IMR-90 (cell line): Measurements from ENCODE around the gene GUCY2F. TPM values are rescaled to one million over a fixed set of nuclear protein-coding genes. Genes with fewer than 3 reads are reported as not detected.

Source experiments
- ATAC-seq: fragments of 200-7000 bp; cut with Tn5 transposase; 2 replicates; pipeline ENCODE4 v1.9.1; 2020; ENCODE audit warnings: low read depth, mild to moderate bottlenecking, moderate library complexity
- BruUV-seq: library from RNA; stranded (reverse); fragments of 400-500 nt; replicated peaks from 2 replicates; lab custom pipeline; 2021; lab: Mats Ljungman, UMichigan
- CTCF ChIA-PET: fragments of 300-600 bp; formaldehyde crosslinking; extraction: SDS; loops from one replicate; lab custom pipeline; 2021; ENCODE audit warnings: antibody characterized with exemption; lab: Yijun Ruan, JAX
- POLR2A ChIA-PET: fragments of 300-600 bp; sonication (Branson Sonifier 250); formaldehyde crosslinking; loops from one replicate; lab custom pipeline; 2022; ENCODE audit warnings: antibody characterized with exemption; ENCODE audit not compliant: unreplicated experiment; lab: Charles Lee
- DNase-seq: peaks from one replicate; pipeline ENCODE4 v3.0.0; 2013
- H2AFZ ChIP-seq: replicated peaks from 2 replicates; pipeline ENCODE3; 2013; ENCODE audit warnings: low read length, mild to moderate bottlenecking; ENCODE audit not compliant: poor library complexity
- H2AK5ac ChIP-seq: 2 replicates; pipeline ENCODE4 v1.6.1; 2013; ENCODE audit warnings: low read depth, low read length, inconsistent platforms
- H2AK9ac ChIP-seq: replicated peaks from 2 replicates; pipeline ENCODE3; 2013; ENCODE audit warnings: mild to moderate bottlenecking, low read depth, low read length, moderate library complexity; ENCODE audit not compliant: poor library complexity
- H2BK120ac ChIP-seq: 2 replicates; pipeline ENCODE4 v1.6.1; 2013; ENCODE audit warnings: low read depth, low read length, inconsistent platforms
- H2BK15ac ChIP-seq: 3 replicates; pipeline ENCODE4 v1.6.1; 2013; ENCODE audit warnings: low read depth, low read length, inconsistent platforms
- H2BK20ac ChIP-seq: 2 replicates; pipeline ENCODE4 v1.6.1; 2013; ENCODE audit warnings: low read depth, mild to moderate bottlenecking, inconsistent platforms, low read length, moderate library complexity
- H2BK5ac ChIP-seq: 2 replicates; pipeline ENCODE4 v1.6.1; 2013; ENCODE audit warnings: mild to moderate bottlenecking, low read depth, low read length, inconsistent platforms; ENCODE audit not compliant: poor library complexity, severe bottlenecking
- H3K14ac ChIP-seq: replicated peaks from 2 replicates; pipeline ENCODE4 v1.6.1; 2013; ENCODE audit warnings: low read depth, low read length, inconsistent platforms
- H3K18ac ChIP-seq: 2 replicates; pipeline ENCODE4 v1.6.1; 2013; ENCODE audit warnings: low read depth, low read length, control low read depth
- H3K23ac ChIP-seq: 2 replicates; pipeline ENCODE4 v1.6.1; 2013; ENCODE audit warnings: low read depth, low read length, inconsistent platforms
- H3K27ac ChIP-seq: 2 replicates; pipeline ENCODE4 v1.5.1; 2013; ENCODE audit warnings: mild to moderate bottlenecking, control low read depth, low read length; ENCODE audit not compliant: insufficient read depth
- H3K27me3 ChIP-seq: 2 replicates; pipeline ENCODE4 v1.6.1; 2013; ENCODE audit warnings: low read length; ENCODE audit not compliant: control insufficient read depth, insufficient read depth
- H3K36me3 ChIP-seq: 2 replicates; pipeline ENCODE4 v1.6.1; 2013; ENCODE audit warnings: low read length, mixed read lengths; ENCODE audit not compliant: control insufficient read depth, insufficient read depth
- H3K4ac ChIP-seq: 2 replicates; pipeline ENCODE4 v1.6.1; 2013; ENCODE audit warnings: low read depth, low read length, inconsistent platforms
- H3K4me1 ChIP-seq: 2 replicates; pipeline ENCODE4 v1.6.1; 2013; ENCODE audit warnings: low read length, mixed read lengths; ENCODE audit not compliant: control insufficient read depth, insufficient read depth
- H3K4me2 ChIP-seq: 2 replicates; pipeline ENCODE4 v1.6.1; 2013; ENCODE audit warnings: low read depth, mild to moderate bottlenecking, control low read depth, low read length, moderate library complexity
- H3K4me3 ChIP-seq: 2 replicates; pipeline ENCODE4 v1.5.1; 2013; ENCODE audit warnings: low read depth, mild to moderate bottlenecking, control low read depth, low read length, moderate library complexity; ENCODE audit not compliant: insufficient read depth
- H3K56ac ChIP-seq: 2 replicates; pipeline ENCODE4 v1.6.1; 2013; ENCODE audit warnings: low read length, inconsistent platforms; ENCODE audit not compliant: insufficient read depth; ENCODE audit errors: extremely low read depth
- H3K79me1 ChIP-seq, 2 experiments: 2 replicates each; pipeline ENCODE4 v1.6.1; 2013; ENCODE audit warnings: low read length in 2 of 2, inconsistent platforms in 1 of 2, low read depth in 1 of 2
- H3K9ac ChIP-seq: 2 replicates; pipeline ENCODE4 v1.6.1; 2013; ENCODE audit warnings: low read depth, low read length, control low read depth
- H3K9me1 ChIP-seq: 2 replicates; pipeline ENCODE4 v1.6.1; 2013; ENCODE audit warnings: low read length, inconsistent platforms; ENCODE audit not compliant: insufficient read depth
- H3K9me3 ChIP-seq: 2 replicates; pipeline ENCODE4 v1.6.1; 2013; ENCODE audit warnings: low read length; ENCODE audit not compliant: control insufficient read depth, insufficient read depth
- H4K20me1 ChIP-seq: 2 replicates; pipeline ENCODE4 v1.6.1; 2013; ENCODE audit warnings: low read length, inconsistent platforms; ENCODE audit not compliant: insufficient read depth
- H4K5ac ChIP-seq: 2 replicates; pipeline ENCODE4 v1.6.1; 2013; ENCODE audit warnings: mild to moderate bottlenecking, low read depth, low read length, control low read depth
- H4K8ac ChIP-seq, 2 experiments: 2 replicates each; pipeline ENCODE4 v1.6.1; 2013; ENCODE audit warnings: low read depth in 2 of 2, low read length in 2 of 2, control low read depth in 1 of 2, inconsistent platforms in 1 of 2
- H4K91ac ChIP-seq: 2 replicates; pipeline ENCODE4 v1.6.1; 2013; ENCODE audit warnings: low read depth, low read length, inconsistent platforms; ENCODE audit not compliant: insufficient read depth
- BHLHE40 ChIP-seq: fragments of 150-350 bp; IDR thresholded peaks from 2 replicates; pipeline ENCODE4 v1.6.1; 2016; ENCODE audit warnings: mild to moderate bottlenecking, low read depth, low read length
- CEBPB ChIP-seq: IDR thresholded peaks from 2 replicates; pipeline ENCODE4 v1.6.1; 2012; ENCODE audit warnings: low read depth, low read length, improper control_type of control experiment
- CHD1 ChIP-seq: IDR thresholded peaks from 2 replicates; pipeline ENCODE4 v1.6.1; 2012; ENCODE audit warnings: low read depth, low read length, improper control_type of control experiment
- FOS ChIP-seq: fragments of 150-350 bp; IDR thresholded peaks from 2 replicates; pipeline ENCODE4 v1.6.1; 2016; ENCODE audit warnings: low read depth, low read length
- MAFK ChIP-seq: IDR thresholded peaks from 2 replicates; pipeline ENCODE4 v1.6.1; 2012; ENCODE audit warnings: low read depth, low read length, improper control_type of control experiment
- MAZ ChIP-seq: IDR thresholded peaks from 2 replicates; pipeline ENCODE4 v1.6.1; 2012; ENCODE audit warnings: low read depth, mild to moderate bottlenecking, low read length, improper control_type of control experiment, moderate library complexity, borderline replicate concordance
- MXI1 ChIP-seq: IDR thresholded peaks from 2 replicates; pipeline ENCODE4 v1.6.1; 2012; ENCODE audit warnings: low read depth, mild to moderate bottlenecking, low read length, moderate library complexity, borderline replicate concordance
- NFE2L2 ChIP-seq: fragments of 150-350 bp; IDR thresholded peaks from 2 replicates; pipeline ENCODE4 v1.6.1; 2016; ENCODE audit warnings: low read depth, mild to moderate bottlenecking, low read length
- POLR2A ChIP-seq: IDR thresholded peaks from 2 replicates; pipeline ENCODE4 v1.6.1; 2012; ENCODE audit warnings: mild to moderate bottlenecking, low read depth, low read length
- RCOR1 ChIP-seq: IDR thresholded peaks from 2 replicates; pipeline ENCODE4 v1.6.1; 2012; ENCODE audit warnings: mild to moderate bottlenecking, low read length, improper control_type of control experiment; ENCODE audit not compliant: insufficient replicate concordance
- RFX5 ChIP-seq: IDR thresholded peaks from 2 replicates; pipeline ENCODE4 v1.8.0; 2012; ENCODE audit warnings: low read depth, mild to moderate bottlenecking, low read length, moderate library complexity
- SMC3 ChIP-seq: fragments of 150-350 bp; IDR thresholded peaks from 2 replicates; pipeline ENCODE4 v1.6.1; 2016; ENCODE audit warnings: low read depth, mild to moderate bottlenecking, antibody characterized with exemption, low read length, moderate library complexity
- WGBS, 2 experiments: methylation state at CpG; one replicate each; pipeline versions ENCODE4 v1.1.5 to v1.1.7; 2013; ENCODE audit warnings: missing lambda C conversion rate in 2 of 2; ENCODE audit not compliant: insufficient read length in 1 of 2; ENCODE audit errors: extremely low coverage in 2 of 2; 5-methylcytosine and 5-hydroxymethylcytosine counted together
- dilution Hi-C: fragments of 300-500 bp; cut with HindIII; formaldehyde crosslinking; loops from one replicate; pipeline ENCODE4 v1.14.3; 2018; ENCODE audit warnings: low sequenced_read_pairs; ENCODE audit not compliant: unreplicated experiment
- in situ Hi-C: fragments of 300-500 bp; cut with MboI; formaldehyde crosslinking; loops from 3 replicates; pipeline ENCODE4 v1.14.3; 2019; ENCODE audit warnings: low sequenced_read_pairs, inconsistent platforms, mixed read lengths
- intact Hi-C: fragments of 100-400 bp; cut with micrococcal nuclease; formaldehyde crosslinking; loops from 2 replicates; pipeline ENCODE4 v1.10.0; 2022
- polyA plus RNA-seq, 3 experiments: library from polyadenylated mRNA; depleted of rRNA; stranded (reverse); fragments of >200 nt; gene quantifications; 2 replicates each; pipeline ENCODE4 v1.2.3, GENCODE V29; 2012; ENCODE audit warnings: low replicate concordance in 1 of 3
- total RNA-seq: library from RNA; depleted of rRNA; stranded (reverse); fragments of >200 nt; gene quantifications from 2 replicates; pipeline ENCODE4 v1.2.3, GENCODE V29; 2012
- TF ChIP-seq, protein P1 (sequence below): fragments of 150-350 bp; IDR thresholded peaks from 2 replicates; pipeline ENCODE4 v1.6.1; 2016; ENCODE audit warnings: low read depth, mild to moderate bottlenecking, low read length, moderate library complexity, borderline replicate concordance
- TF ChIP-seq, protein P2 (sequence below): conservative IDR thresholded peaks from 2 replicates; pipeline ENCODE4 v1.5.1; 2012; ENCODE audit warnings: mild to moderate bottlenecking, low read depth, low read length, improper control_type of control experiment

GUCY2F gene
- total and polyA plus RNA-seq, 2 of the 4 experiments (the other 2 are of a cell fraction): not detected

DNA sequence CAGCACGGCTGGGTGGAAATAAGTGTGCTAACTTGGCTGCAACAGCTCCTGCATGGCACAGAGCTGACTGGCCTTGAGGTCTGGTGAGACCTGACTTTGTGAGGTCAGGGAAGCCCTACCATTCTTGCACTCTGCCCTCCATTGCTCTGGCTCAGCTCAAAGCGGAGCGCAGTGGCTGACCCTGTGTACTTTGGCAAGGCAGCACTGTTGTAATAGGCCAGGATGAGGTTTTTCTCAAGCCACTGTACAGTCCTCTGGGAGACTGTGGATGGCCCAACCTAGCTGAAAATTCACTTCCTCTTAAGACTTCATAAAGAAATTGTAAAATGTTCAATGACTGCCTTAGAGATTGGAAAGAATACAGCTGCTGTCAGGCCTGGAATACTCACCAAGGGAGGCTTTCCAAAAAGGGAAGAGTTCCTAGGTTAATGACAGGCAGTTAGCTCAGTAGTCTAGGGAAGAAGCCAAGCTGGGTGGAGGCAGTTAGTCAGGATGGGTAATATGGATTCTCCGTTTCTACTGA is 129.8 kb downstream of the GUCY2F start:
- intact Hi-C loops: no loop called here
- H3K23ac ChIP-seq: no peak overlapping the region
- no peak overlapping the region for H2AFZ ChIP-seq
- H2AK5ac ChIP-seq: no peak overlapping the region
- H3K36me3 ChIP-seq: no peaks in the 10 kb centered on the region
- no peaks in the 10 kb centered on the region for H3K4me1 ChIP-seq
- H3K9me1 ChIP-seq: no peaks in the 10 kb centered on the region
- H4K8ac ChIP-seq: no peak overlapping the region
- no peak for DNase-seq
- dilution Hi-C loops: no loop called here
- no peak overlapping the region for H2BK20ac ChIP-seq
- H2BK5ac ChIP-seq: no peak overlapping the region
- H4K91ac ChIP-seq: no peak overlapping the region
- no peak overlapping the region for H3K9ac ChIP-seq
- H4K20me1 ChIP-seq: no peaks in the 10 kb centered on the region
- H2BK15ac ChIP-seq: no peak overlapping the region
- H3K14ac ChIP-seq: no peak overlapping the region
- H3K56ac ChIP-seq: no peak overlapping the region
- H3K4ac ChIP-seq: no peak overlapping the region
- TF ChIP-seq POLR2A (no peak), CEBPB (no peak), RFX5 (no peak), FOS (no peak), CHD1 (no peak), BHLHE40 (no peak), MXI1 (no peak), MAZ (no peak), MAFK (no peak), SMC3 (no peak), NFE2L2 (no peak), RCOR1 (no peak)
- TF ChIP-seq, protein P1, sequence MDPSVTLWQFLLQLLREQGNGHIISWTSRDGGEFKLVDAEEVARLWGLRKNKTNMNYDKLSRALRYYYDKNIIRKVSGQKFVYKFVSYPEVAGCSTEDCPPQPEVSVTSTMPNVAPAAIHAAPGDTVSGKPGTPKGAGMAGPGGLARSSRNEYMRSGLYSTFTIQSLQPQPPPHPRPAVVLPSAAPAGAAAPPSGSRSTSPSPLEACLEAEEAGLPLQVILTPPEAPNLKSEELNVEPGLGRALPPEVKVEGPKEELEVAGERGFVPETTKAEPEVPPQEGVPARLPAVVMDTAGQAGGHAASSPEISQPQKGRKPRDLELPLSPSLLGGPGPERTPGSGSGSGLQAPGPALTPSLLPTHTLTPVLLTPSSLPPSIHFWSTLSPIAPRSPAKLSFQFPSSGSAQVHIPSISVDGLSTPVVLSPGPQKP: no peak
- TF ChIP-seq, protein P2, sequence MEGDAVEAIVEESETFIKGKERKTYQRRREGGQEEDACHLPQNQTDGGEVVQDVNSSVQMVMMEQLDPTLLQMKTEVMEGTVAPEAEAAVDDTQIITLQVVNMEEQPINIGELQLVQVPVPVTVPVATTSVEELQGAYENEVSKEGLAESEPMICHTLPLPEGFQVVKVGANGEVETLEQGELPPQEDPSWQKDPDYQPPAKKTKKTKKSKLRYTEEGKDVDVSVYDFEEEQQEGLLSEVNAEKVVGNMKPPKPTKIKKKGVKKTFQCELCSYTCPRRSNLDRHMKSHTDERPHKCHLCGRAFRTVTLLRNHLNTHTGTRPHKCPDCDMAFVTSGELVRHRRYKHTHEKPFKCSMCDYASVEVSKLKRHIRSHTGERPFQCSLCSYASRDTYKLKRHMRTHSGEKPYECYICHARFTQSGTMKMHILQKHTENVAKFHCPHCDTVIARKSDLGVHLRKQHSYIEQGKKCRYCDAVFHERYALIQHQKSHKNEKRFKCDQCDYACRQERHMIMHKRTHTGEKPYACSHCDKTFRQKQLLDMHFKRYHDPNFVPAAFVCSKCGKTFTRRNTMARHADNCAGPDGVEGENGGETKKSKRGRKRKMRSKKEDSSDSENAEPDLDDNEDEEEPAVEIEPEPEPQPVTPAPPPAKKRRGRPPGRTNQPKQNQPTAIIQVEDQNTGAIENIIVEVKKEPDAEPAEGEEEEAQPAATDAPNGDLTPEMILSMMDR: no peak
- CTCF ChIA-PET: no interaction called here
- H2BK120ac ChIP-seq: no peak overlapping the region
- no TSS peak for BruUV-seq
- H3K4me3 ChIP-seq: no peak overlapping the region
- in situ Hi-C loops: no loop called here
- no peaks in the 10 kb centered on the region for H3K79me1 ChIP-seq
- peaks cover 5% of the 10 kb centered on the region for H3K27me3 ChIP-seq
- H3K18ac ChIP-seq: no peak overlapping the region
- no peak overlapping the region for H4K5ac ChIP-seq
- no peak overlapping the region for H2AK9ac ChIP-seq
- no peak overlapping the region for H3K4me2 ChIP-seq
- no CpG with 5 or more reads among the region's 4 CpGs for WGBS, 2 experiments
- POLR2A ChIA-PET: no interaction called here
- H3K27ac ChIP-seq: no peak overlapping the region
- ATAC-seq: no peak
- no peaks in the 10 kb centered on the region for H3K9me3 ChIP-seq
